ENCODE data around the gene USP32. TPM values are rescaled to one million over a fixed set of nuclear protein-coding genes. Genes with fewer than 3 reads are reported as not detected.
"Not testable (repeated sequence)": the region's sequence is repeated elsewhere in the genome, so short reads cannot be mapped to it uniquely, and the experiment has no call there.

The USP32 gene
- polyA plus RNA-seq, 4 donors: 38.1 to 47.9 (median 41.4) TPM

DNA sequence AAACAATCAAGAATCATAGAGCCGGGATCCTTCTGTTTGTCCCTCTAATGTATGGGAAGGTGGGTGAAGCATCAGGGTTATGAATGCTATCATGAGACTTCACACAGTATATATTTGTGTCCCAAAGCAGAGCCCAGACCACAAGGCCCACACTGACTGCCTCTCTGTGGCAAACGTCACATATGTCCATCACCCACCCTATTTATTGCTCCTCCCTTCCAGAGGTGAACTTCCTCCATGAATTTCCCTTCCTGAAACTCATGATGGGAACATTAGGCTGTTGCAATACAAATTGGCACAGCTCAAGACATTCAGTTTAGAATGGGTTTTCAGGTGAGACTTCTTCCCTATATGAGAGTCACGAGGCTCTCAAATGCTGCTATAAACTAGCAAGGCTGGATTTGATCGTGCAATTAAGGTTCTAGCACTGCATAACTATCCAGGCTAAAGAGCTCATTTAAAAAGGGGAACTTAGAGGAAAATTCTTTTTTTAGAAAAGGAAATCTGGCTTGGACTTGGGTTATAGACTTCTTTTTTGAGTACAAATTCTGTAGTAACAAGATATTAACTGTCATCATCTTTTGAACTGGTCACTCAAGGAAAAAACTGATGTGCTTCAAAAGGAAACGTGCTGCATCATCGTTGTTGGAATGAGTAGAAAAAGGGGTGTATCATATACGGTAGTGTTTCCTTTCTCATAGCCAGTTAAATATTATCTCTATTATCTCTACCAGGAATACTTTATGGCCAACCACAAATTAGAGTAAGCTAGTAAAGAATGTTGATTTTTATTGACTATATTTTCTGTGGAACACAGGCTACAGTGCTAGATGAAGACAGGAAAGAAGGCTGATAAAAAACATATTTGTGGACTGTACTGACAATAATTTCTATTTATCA, 204.8 kb downstream of the USP32 start:
- not testable (repeated sequence) for DNase-seq (ENCODE audit: low read depth in 4 of 4, low spot score in 2 of 4)

DNA sequence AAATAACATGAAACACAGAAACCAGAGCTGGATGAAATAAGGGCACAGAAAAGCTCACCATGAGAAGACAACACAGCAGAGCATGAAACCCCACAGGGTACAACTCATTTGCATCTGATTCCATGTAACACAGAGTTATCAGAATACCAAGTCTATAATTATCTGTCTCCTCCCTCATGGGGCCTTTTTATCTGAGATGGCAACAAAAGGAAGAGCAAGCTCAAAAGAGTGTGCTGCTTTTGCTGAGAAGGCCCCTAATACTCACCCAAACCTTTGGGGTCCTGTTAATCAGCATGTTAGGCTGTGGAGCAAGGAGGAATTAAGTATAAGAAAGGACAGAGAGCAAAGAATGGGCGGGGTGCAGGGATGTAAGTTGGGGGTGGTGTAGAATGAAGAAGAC, 205.6 kb downstream of the USP32 start:
- DNase-seq (ENCODE audit: low read depth in 4 of 4, low spot score in 2 of 4): not testable (repeated sequence)

DNA sequence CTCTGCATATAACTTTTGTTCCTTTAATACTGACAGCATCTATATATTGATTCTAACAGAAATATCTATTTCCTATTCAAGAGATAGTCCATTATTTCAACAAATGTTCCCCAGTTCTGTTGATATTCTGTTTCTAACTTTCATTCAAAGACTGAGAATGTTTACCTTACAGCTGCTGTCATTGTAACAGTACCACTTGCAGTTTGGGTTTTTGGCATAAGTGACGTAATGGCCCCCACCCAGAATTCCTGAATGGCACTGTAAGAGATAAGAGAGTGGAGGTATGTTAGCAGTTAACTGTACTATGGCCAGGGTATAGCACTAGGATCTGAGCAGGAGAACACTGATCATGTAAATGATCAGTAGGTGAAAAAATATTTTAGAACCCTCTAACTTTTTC, 211.6 kb downstream of the USP32 start:
- DNase-seq (ENCODE audit: low read depth in 4 of 4, low spot score in 2 of 4): not testable (repeated sequence)

DNA sequence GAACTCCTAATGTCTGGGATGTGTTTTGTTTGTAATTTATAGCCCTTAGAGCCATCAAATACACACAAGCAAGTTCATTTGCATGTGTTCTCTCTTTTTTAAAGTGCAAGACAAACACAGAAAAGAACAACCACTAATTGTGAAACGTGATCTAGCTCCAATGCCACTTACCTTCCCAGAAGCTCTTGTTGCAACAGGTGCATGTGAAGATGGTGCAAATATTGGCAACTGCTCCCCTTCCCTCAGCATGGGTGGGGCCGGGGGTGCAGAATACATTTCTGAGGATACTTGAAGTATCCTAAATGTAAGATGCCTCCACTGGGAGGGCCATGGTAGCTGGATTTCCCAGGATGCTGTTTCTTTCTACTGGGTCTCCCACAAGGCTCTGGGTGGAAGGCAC, 213.8 kb downstream of the USP32 start:
- DNase-seq (ENCODE audit: low read depth in 4 of 4, low spot score in 2 of 4): not testable (repeated sequence)

DNA sequence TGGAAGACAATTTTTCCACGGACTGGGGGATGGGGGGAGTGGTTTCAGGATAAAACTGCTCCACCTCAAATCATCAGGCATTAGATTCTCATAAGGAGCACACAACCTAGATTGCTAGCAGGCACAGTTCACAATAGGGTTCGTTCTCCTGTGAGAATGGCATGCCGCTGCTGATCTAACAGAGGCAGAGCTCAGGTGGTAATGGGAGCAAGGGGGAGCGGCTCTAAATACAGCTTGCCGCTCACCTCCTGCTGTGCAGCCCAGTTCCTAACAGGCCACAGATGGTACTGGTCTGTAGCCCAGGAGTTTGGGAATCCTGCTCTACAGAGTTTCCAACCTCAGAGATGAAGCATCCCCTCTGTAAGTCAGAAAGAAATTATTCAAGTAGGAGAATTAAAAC, 215.2 kb downstream of the USP32 start:
- not testable (repeated sequence) for DNase-seq (ENCODE audit: low read depth in 4 of 4, low spot score in 2 of 4)

DNA sequence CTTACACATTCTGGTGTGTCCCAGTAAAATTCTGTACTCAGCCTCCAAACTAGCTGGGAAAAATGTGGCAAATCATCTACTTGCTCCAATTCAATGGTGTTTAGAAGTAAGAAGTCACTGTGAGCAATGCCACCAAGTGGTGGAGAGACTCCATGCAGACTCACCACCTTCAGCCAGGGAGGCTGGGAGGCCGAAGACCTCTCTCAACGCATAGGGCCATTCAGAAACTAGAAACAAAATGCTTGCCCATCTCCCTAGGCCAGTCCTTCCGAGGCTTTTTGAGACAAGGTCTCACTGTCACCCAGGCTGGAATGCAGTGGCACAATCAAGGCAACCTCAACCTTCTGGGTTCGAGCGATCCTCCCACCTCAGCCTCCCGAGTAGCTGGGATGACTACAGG, 217.2 kb downstream of the USP32 start:
- DNase-seq (ENCODE audit: low read depth in 4 of 4, low spot score in 2 of 4): not testable (repeated sequence)

DNA sequence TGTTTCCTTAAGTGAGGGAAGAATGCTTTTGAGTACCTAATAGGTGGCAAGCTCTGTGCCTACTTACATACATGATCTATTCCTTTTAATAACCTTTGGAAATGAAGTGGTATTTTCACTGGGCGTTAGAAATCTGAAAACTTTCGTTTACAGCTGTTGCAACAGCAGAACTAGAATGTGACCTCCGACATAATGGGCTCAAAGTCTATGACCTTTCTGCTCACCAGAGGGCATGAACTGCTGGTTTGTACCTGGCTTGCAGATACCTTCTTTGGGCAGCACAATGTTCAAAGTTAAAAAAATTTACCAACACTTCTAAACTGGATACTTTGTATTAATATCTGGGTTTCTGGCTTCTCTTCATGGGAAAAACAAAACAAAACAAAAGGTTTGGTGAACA, 217.9 kb downstream of the USP32 start:
- DNase-seq (ENCODE audit: low read depth in 4 of 4, low spot score in 2 of 4): no peak

DNA sequence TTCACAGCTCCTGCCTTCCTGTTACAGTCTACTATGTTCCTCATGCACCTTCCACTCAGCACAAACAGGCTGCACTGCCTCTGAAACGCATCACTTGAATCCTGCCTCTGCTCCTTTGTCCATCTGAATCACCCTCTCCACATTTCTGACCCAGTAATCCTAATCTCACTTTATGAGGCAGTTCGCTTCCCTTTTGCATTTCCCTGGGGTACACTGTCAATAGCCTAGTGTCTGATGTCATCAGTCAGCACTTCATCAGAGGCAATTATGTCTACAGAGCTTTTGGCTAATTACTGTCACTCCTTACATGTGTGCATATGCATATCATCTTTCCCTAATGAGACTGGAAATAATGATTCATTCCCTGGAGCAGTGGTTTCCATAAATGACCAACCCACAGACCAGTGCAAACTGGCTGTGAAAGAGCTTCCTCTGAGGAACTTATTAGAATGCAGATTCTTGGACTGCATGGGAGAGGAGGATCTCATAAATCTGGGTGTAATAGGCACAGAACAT, 218.6 kb downstream of the USP32 start:
- no peak for DNase-seq (ENCODE audit: low read depth in 4 of 4, low spot score in 2 of 4)

DNA sequence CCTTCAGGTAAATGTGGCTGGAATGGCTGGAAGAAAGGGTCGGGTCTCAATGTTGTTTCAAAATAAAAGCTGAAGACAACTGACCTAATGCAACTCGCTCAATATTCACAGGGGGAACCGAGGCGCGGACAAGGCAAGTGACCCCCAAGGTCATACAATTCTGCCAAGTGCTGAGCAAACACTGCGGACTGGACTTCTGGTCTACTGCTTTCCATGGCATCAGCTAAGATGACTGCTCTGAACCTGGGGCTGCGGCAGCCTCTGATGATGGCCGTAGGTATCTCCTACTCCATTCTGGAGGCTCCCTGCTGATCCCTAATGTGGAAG, 220.2 kb downstream of the USP32 start:
- DNase-seq (ENCODE audit: low read depth in 4 of 4, low spot score in 2 of 4): no peak

DNA sequence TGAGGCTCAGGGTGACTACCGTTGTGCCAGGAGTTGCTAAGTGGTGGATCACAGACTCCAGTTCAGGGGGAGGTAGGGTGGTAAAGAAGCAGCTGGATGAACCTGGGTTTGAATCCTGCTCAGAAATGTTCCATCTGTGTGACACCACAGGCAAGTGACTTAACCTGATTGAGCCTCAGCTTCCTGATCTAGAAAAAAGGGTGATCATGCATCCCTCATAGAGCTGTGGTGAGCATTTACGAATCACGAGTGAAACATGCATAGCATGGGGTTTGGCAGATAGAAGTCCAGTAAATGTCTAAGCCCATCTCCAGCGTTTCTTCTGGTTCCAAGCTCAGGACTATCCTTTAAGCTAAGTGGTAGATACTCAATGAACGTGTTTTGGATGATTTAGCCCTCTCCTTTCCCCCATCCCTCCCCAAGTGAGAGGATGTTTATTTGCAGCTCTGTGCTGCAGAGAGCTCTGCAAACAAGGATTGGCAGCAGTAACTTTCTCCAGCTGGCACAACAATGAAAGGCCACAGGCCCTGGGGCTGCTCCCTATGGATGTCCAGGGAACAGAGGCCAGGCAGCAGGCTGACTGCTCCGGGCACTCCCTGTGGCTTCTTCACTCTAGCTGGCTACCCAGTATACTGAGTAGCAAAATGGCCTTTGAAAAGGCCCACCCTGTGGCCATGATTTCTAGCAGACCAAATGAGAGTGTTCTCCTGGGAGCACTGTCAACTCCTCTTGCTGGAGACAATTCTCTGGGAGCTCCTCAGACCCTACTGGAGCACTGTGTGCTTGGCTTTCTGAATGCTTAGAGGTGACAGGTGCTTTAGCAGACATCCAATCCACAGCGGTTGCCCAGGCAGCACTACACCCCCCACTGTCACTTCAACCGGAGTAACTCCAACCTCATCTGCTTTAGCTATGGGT, 220.8 kb downstream of the USP32 start:
- no peak for DNase-seq (ENCODE audit: low read depth in 4 of 4, low spot score in 2 of 4)

DNA sequence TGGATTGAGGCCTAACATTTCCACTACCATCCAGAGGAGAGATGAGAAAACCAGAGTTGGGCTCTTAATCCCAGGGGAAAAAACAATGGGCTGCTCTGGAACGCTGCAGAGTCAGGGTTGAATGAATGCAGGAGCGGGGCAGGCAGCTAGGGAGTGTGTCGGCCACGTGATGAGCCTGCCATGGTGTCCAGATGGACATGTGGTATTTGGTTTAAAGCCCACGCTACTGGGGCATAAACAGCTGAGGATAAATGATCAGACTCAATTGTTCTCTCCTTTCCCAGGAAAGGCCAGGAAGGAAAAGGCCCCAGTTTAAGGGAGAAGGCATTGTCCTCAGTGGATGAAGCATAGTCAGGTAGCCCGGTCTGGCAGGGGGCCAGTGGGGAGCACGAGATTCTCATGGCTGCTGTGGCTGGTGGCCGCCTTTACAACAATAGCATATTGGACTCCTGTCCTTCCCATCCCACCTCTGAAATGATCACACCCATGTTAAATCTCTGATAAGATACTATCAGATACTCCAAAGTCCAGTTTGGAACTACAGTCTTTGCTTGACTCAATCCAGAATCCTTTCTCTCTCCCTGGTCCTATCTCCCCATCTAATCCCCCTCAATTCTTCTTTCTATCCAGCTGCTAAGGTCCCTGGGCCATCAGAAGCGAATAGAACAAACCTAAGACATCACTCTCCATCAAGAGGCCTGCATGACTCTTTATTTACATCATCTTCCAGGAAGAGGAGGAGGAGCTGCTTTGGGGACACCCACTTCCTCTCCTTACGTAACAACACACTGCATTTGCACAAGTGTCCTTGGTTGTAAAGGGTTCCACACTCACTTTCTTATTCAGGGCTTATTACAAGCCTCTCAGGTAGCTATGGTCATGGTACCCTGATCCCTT, 221.8 kb downstream of the USP32 start:
- DNase-seq (ENCODE audit: low read depth in 4 of 4, low spot score in 2 of 4): no peak

DNA sequence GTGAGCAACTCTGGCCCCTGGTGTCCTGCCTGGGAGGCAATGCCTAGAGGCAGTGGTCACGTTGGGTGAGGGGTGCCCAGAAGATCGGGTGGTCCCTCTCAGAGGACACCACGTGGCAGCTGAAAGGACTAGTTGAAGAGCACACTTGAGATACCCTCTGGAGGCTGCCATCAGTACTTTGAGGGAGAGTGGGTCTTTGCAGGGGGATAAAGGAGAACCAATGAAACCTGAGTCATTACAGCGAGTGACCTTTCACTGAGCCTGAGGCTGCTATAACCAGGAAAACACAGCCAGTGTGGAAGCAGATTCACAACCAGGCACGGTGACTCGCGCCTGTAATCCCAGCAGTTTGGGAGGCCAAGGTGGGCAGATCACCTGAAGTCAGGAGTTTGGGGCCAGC, 223.3 kb downstream of the USP32 start:
- no peak for DNase-seq (ENCODE audit: low read depth in 4 of 4, low spot score in 2 of 4)

DNA sequence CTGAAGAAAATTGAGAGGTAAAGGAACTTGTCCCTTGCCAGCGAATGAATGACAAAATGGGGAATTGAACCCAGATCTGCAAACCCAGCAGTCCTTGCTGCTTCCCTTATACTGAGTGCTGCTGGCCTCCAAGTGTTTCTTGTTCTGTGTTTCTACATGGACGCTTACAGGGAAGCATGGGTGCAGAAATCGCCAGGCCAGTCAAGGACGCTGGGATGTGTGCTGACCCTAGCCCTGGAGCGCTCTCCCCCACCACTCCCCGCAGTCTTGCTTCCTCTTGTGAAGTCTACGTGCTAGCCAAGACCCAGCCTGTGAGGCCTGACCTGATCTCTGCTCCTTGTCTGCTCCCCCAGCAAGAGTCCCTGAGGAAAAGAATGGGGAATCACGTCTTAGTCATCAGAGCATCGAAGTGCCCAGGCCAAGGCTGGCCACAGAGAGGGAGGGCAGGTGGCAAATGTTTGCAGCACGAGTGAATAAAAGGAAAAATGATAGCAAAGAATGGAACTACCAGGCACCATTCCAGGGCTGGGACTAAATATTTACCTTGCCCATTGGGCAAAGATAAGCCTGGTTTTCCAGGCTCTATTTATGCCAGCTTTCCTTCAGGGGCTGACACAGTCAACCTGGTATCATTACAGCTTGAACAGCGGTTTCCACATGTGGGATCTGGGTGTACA, 224.7 kb downstream of the USP32 start:
- DNase-seq (ENCODE audit: low read depth in 4 of 4, low spot score in 2 of 4): no peak

DNA sequence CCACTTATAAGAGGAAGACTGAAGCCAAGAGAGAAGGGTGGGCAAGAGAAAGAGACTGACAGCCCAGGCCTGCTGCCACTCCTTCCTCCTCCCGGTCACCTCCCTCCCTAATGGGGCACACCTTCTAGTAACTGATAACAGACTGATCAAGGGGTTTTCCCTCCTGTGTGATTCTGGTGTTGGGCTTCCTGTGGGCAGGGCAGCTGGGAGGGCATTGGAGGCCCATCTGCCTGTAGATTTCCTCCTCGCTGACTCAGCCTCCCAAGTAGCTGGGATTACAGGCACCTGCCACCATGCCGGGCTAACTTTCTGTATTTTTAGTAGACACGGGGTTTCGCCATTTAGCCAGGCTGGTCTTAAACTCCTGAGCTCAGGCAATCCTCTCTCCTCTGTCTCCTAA, 226.0 kb downstream of the USP32 start:
- DNase-seq (ENCODE audit: low read depth in 4 of 4, low spot score in 2 of 4): no peak

DNA sequence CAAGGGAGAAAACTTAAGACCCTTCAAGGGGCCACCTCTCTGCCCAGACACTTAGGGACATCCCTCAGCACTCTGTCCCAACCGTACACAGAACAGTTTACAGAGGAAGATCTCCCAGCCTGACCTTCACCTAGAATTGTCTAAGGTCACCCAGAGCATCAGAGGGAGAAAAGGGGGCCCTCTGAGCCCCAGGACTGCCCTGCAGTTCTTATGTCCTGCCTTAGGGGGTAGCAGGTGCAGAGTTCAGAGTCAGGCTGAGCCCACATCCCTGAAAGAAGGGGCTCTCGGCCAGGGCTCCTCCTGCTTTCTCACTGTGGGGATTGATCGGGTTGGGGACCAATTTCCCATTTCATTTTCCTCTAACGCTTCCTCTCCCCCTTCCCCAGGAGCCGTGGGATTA, 226.7 kb downstream of the USP32 start:
- no peak for DNase-seq (ENCODE audit: low read depth in 4 of 4, low spot score in 2 of 4)

DNA sequence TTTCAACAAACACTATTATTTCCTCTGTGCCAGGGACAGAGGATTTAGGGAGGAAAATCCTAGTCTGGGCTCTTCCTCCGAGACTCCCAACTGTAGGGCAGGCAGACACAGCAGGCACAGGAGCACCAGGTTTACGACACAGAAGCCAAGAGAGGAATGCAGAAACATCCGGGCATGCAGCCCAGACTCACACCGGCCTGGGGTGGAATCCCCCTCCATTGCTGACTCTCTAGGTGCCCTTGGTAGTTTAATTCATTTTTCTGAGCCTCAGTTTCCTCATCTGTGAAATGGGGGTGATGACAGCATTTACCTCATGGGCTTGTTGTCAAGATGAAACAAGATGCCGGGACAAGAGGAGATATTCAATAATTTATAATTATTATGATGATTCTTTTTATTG, 227.2 kb downstream of the USP32 start:
- no peak for DNase-seq (ENCODE audit: low read depth in 4 of 4, low spot score in 2 of 4)

DNA sequence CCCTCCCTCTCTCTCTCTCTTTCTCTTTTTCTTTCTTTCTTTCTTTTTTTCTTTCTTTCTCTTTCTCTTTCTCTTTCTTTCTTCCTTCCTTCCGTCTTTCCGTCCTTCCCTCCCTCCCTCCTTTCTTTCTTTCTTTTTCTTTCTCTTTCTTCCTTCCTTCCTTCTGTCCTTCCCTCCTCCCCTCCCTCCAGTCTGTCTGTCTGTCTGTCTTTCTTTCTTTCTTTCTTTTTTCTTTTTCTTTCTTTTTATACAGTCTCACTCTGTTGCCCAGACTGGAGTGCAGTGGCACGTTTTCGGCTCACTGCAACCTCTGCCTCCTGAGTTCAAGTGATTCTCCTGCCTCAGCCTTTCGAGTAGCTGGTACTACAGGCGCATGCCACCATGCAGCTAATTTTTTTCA, 227.8 kb downstream of the USP32 start:
- DNase-seq (ENCODE audit: low read depth in 4 of 4, low spot score in 2 of 4): no peak

DNA sequence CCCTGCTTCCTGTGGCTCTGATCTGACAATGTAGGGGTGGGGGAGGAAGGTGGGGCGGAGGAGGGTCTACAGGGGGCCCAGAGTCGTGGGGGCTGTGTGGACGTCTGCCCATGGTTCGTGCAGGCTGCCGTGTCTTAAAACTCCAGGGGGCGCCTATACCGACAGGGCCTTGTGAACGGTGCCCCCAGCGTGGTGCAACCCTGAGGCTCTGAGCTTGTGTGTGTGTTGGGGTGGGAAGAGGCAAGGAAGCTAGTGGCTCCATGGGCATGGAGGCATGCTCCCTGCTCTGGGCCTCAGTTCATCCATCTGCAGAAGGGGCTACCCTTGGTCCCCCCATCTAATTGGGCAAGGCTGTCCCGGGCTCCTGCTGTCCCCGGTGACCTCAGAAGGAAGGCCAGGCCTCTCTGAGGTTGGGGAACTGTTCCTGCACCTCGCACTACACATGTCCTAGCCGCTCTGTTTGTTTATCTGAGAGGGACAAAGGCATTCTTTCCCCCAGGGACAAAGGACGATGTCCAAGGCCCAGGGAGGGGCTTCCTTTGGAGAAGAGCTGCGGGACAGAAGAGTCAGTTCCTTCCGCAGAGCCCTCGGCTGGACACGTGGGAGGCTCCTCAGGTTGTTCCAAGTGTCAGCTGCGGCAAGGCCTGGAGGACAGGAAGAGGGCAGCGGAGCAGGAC, 228.7 kb downstream of the USP32 start:
- DNase-seq (ENCODE audit: low read depth in 4 of 4, low spot score in 2 of 4): no peak

DNA sequence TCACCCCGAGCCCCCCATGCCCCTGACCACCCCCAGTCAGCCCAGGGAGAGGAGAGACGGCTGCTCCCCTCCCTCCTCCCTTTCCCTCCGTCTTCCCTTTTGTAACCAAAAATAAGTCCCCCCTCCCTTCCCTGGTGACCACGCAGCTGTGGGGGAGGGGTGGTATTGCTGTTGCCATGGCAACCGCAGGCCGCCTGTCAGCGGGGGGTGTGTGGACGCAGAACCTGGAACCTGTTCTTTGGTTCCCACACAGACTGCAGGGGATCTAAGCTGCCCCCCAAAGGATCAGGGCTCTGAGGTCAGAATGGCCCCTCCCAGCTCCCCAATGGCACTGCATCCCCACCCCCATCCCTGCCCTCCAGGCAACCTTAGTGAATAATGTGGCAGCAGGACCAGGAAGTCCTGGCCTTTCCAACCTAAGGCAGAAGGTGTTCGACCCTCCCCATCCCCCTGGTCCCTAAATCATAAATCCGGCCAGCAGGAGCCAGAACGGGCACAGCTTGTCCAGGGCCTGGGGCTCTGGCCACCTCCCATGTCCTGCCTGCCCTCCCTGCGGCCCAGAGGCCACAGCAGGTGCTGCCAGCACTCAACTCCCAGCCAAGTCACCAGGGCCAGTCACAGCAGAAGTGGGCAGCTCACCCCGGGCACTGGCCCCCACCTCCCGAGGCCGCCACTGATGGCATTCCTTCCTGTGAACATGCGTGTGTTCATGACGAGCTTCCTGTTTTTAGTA, 230.2 kb downstream of the USP32 start:
- no peak for DNase-seq (ENCODE audit: low read depth in 4 of 4, low spot score in 2 of 4)

Data from left renal cortex interstitium (tissue), 4 donors.